Measurements from ENCODE around the gene CTRL.

CTRL gene

GRCh38 chr16:67892375-67892774 is 39.3 kb downstream of the CTRL start:
- no peak for DNase-seq (ENCODE audit: low read depth)

GRCh38 chr16:67888331-67888730 is 43.3 kb downstream of the CTRL start:
- DNase-seq (ENCODE audit: low read depth) = no peak

- DNase-seq (ENCODE audit: low read depth) = no peak
Measured at GRCh38 chr16:67886387-67886786, 45.3 kb downstream of the CTRL start.

GRCh38 chr16:67885976-67886375 is 45.7 kb downstream of the CTRL start:
- DNase-seq (ENCODE audit: low read depth) = no peak

- no peak for DNase-seq (ENCODE audit: low read depth)
Measured at GRCh38 chr16:67885545-67885944, 46.1 kb downstream of the CTRL start.

- peak; percentile 95 for DNase-seq (ENCODE audit: low read depth)
Measured at GRCh38 chr16:67884684-67885083, 47.0 kb downstream of the CTRL start, which contains the start of gene NRN1L. Gene NRN1L, plus strand, starts transcription at chr16:67884885. Its CDS starts 19 bp downstream, at chr16:67884904.

GRCh38 chr16:67883872-67884261 is 47.8 kb downstream of the CTRL start:
- peak; percentile 63 for DNase-seq (ENCODE audit: low read depth)

GRCh38 chr16:67883146-67883871 is 48.4 kb downstream of the CTRL start:
- no peak for DNase-seq (ENCODE audit: low read depth)

GRCh38 chr16:67882374-67883145 is 49.1 kb downstream of the CTRL start:
- no peak for DNase-seq (ENCODE audit: low read depth)

- DNase-seq (ENCODE audit: low read depth) = no peak
Measured at GRCh38 chr16:67881621-67882161, 50.0 kb downstream of the CTRL start.

- no peak for DNase-seq (ENCODE audit: low read depth)
Measured at GRCh38 chr16:67880584-67880983, 51.1 kb downstream of the CTRL start.

- no peak for DNase-seq (ENCODE audit: low read depth)
Measured at GRCh38 chr16:67879936-67880335, 51.7 kb downstream of the CTRL start.

All from ELR (cell line).